Hepatocyte (in vitro differentiated cells): Measurements from ENCODE around the gene PER1. TPM values are rescaled to one million over a fixed set of nuclear protein-coding genes. Genes with fewer than 3 reads are reported as not detected.

Experiments used
- DNase-seq: peaks from one replicate; pipeline ENCODE4 v3.0.0-alpha.2; 2016; ENCODE audit warnings: low spot score
- H2AFZ ChIP-seq: fragments of 200-600 bp; sonication (generic); 2 replicates; pipeline ENCODE4 v1.6.0; 2016; ENCODE audit warnings: antibody characterized with exemption, mild to moderate bottlenecking
- H3K27ac ChIP-seq: fragments of 200-600 bp; sonication (generic); 2 replicates; pipeline ENCODE4 v1.5.1; 2016; ENCODE audit warnings: mild to moderate bottlenecking
- H3K27me3 ChIP-seq: fragments of 200-600 bp; sonication (generic); 2 replicates; pipeline ENCODE4 v1.6.1; 2016
- H3K36me3 ChIP-seq: fragments of 200-600 bp; sonication (generic); replicated peaks from 2 replicates; pipeline ENCODE4 v1.5.1; 2016; ENCODE audit warnings: low read depth; ENCODE audit not compliant: insufficient read depth
- H3K4me1 ChIP-seq: fragments of 200-600 bp; sonication (generic); 2 replicates; pipeline ENCODE4 v1.5.1; 2016; ENCODE audit warnings: mild to moderate bottlenecking, moderate library complexity; ENCODE audit not compliant: insufficient read depth
- H3K4me2 ChIP-seq: fragments of 200-600 bp; sonication (generic); 2 replicates; pipeline ENCODE4 v1.6.0; 2016
- H3K4me3 ChIP-seq: fragments of 200-600 bp; sonication (generic); 2 replicates; pipeline ENCODE4 v1.5.1; 2016; ENCODE audit warnings: mild to moderate bottlenecking
- H3K79me2 ChIP-seq: fragments of 200-600 bp; sonication (generic); 2 replicates; pipeline ENCODE4 v1.6.0; 2017; ENCODE audit warnings: mild to moderate bottlenecking
- H3K9me2 ChIP-seq: fragments of 200-600 bp; sonication (generic); replicated peaks from 2 replicates; pipeline ENCODE4 v1.6.0; 2017; ENCODE audit warnings: mild to moderate bottlenecking; ENCODE audit not compliant: insufficient read depth
- H3K9me3 ChIP-seq: fragments of 200-600 bp; sonication (generic); 2 replicates; pipeline ENCODE4 v1.5.1; 2016; ENCODE audit warnings: low read depth, mild to moderate bottlenecking
- H4K20me1 ChIP-seq: fragments of 200-600 bp; sonication (generic); 2 replicates; pipeline ENCODE4 v1.6.0; 2016; ENCODE audit warnings: mild to moderate bottlenecking; ENCODE audit not compliant: insufficient read depth, poor library complexity, severe bottlenecking
- EZH2 ChIP-seq: fragments of 200-600 bp; sonication (generic); IDR thresholded peaks from 2 replicates; pipeline ENCODE4 v1.6.1; 2016; ENCODE audit warnings: antibody characterized with exemption, mild to moderate bottlenecking, borderline replicate concordance
- EZH2phosphoT487 ChIP-seq: fragments of 200-600 bp; sonication (generic); IDR thresholded peaks from one replicate; pipeline ENCODE4 v1.6.1; 2018; ENCODE audit warnings: antibody characterized with exemption, mild to moderate bottlenecking, low read depth, moderate library complexity; ENCODE audit not compliant: unreplicated experiment, severe bottlenecking
- WGBS: methylation state at CpG from one replicate; pipeline ENCODE4 v1.1.6; 2016; ENCODE audit warnings: low lambda C conversion rate; ENCODE audit errors: missing lambda C conversion rate; 5-methylcytosine and 5-hydroxymethylcytosine counted together
- polyA plus RNA-seq: library from polyadenylated mRNA; unstranded; fragments of >200 nt; fragmentation: Nextera tagmentation; extraction: Ambion mirVana; gene quantifications from 2 replicates; pipeline ENCODE4 v1.2.1, GENCODE V29; 2016
- total RNA-seq: library from RNA; depleted of rRNA; stranded (reverse); fragments of >200 nt; gene quantifications from 2 replicates; pipeline ENCODE4 v1.2.3, GENCODE V29; 2014
- TF ChIP-seq, protein P1 (sequence below): fragments of 200-600 bp; sonication (generic); IDR thresholded peaks from 2 replicates; pipeline ENCODE4 v1.5.1; 2016; ENCODE audit warnings: antibody characterized with exemption, mild to moderate bottlenecking; ENCODE audit not compliant: poor library complexity

The PER1 gene
- total and polyA plus RNA-seq, 2 experiments from 2014 or later: 36.5 to 107 TPM

DNA sequence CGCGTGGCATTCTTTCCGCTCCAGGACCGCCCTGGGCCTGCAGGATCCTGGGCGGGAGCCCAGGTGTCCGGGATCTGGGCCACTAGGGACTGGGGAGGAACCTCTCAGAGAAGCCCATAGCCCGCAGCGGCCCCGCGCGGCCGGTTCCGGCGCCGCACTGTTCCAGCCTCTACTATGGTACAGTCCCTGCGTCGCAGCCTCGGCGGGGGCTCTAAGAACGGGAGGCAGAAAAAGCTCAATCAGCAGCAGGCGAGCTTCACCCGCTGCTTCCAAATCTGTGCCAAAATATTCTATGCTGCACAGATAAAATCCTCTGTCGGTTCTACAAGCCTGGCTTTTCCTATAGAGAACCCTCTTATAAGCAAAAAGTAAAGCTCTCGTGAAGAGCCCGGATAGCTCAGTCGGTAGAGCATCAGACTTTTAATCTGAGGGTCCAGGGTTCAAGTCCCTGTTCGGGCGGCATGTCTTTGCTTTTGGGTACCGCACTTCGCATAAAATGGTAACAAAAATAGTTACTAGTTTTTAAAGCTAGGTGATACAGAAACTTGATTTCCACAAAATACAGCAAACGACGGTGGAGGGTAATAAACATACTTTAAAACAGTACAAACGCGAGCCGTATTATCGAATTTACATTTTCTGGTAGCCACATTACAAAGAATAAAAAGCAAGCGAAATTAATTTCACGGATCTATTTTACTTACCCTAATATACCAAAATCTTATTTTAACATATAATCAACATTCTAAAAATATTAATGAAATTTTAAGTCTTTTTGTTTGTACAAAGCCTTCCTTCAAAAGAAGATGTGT is 33.2 kb downstream of the PER1 start:
- H2AFZ ChIP-seq: peak overlapping the region; percentile 14
- peaks cover 39% of the 10 kb centered on the region for H3K27me3 ChIP-seq
- H3K4me2 ChIP-seq: peak overlapping the region; percentile 88
- no peaks in the 10 kb centered on the region for H3K9me2 ChIP-seq
- peak overlapping the region; percentile 91 for H3K27ac ChIP-seq
- peaks cover 15% of the 10 kb centered on the region for H3K4me1 ChIP-seq
- 1% methylated on average over 38 of the region's 38 CpGs for WGBS
- no peaks in the 10 kb centered on the region for H4K20me1 ChIP-seq
- DNase-seq: peak; percentile 94
- no peaks in the 10 kb centered on the region for H3K36me3 ChIP-seq
- H3K4me3 ChIP-seq: peak overlapping the region; percentile 48
- H3K9me3 ChIP-seq: no peaks in the 10 kb centered on the region
- no peaks in the 10 kb centered on the region for H3K79me2 ChIP-seq
- TF ChIP-seq, protein P1, sequence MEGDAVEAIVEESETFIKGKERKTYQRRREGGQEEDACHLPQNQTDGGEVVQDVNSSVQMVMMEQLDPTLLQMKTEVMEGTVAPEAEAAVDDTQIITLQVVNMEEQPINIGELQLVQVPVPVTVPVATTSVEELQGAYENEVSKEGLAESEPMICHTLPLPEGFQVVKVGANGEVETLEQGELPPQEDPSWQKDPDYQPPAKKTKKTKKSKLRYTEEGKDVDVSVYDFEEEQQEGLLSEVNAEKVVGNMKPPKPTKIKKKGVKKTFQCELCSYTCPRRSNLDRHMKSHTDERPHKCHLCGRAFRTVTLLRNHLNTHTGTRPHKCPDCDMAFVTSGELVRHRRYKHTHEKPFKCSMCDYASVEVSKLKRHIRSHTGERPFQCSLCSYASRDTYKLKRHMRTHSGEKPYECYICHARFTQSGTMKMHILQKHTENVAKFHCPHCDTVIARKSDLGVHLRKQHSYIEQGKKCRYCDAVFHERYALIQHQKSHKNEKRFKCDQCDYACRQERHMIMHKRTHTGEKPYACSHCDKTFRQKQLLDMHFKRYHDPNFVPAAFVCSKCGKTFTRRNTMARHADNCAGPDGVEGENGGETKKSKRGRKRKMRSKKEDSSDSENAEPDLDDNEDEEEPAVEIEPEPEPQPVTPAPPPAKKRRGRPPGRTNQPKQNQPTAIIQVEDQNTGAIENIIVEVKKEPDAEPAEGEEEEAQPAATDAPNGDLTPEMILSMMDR: peak; percentile 94
- TF ChIP-seq EZH2phosphoT487 (no peak), EZH2 (no peak)

DNA sequence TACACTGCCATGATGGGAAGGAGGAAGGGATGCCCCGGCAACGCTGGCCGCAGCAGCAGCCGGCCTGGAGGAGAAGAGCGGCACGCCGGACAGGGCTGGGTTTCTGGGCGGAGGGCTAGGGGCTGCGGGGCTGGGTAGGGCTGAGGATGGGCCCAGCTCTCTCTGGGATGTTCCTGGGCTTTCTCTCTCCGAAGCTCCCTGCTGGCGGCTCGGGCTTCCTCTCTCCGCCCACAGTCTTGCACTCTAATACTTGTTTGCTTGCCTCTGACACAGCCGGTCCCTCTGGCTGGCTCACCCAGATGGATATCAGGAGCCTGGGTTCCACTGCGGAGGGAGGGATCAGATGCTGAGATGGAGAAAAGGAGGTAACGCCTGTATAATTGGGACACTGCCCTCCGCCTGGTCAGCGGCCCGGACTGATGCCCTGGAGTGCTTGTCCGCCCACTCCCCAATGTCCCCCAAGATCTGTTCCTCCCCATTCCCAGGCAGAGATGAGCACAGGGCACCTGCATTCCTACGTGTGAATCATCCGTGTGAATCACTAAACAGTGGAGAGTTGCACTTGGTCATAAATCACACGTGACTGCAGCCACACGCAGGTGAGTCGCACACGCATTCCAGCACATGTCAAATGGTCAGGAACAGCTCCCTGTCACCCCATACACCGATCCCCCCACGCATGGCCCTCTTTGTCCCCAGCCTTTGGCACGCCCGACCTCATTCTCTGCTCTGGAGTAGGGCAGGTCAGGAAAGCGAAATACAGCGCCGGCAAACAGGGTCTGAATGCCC is 34.0 kb downstream of the PER1 start, which contains the start of gene ALOXE3:
Gene ALOXE3, minus strand, starts transcription at position 535 of the 789 bp plus-strand sequence. Its CDS starts 524 bp downstream, at position 11.
- Histone ChIP-seq H3K27me3 (peaks cover 32% of the 10 kb centered on the region), H3K36me3 (no peaks in the 10 kb centered on the region), H2AFZ (peak within 1 kb of the TSS; percentile 30), H4K20me1 (no peaks in the 10 kb centered on the region), H3K4me1 (peaks cover 7% of the 10 kb centered on the region), H3K79me2 (no peaks in the 10 kb centered on the region), H3K9me3 (no peaks in the 10 kb centered on the region), H3K4me2 (peak within 1 kb of the TSS; percentile 88), H3K9me2 (no peaks in the 10 kb centered on the region), H3K27ac (peak within 1 kb of the TSS; percentile 91), H3K4me3 (peak within 1 kb of the TSS; percentile 48)
- peak; percentile 87 for DNase-seq
- WGBS: 1% methylated on average over 33 of the region's 33 CpGs
- TF ChIP-seq EZH2phosphoT487 (no peak), EZH2 (no peak)
- TF ChIP-seq, protein P1: no peak

DNA sequence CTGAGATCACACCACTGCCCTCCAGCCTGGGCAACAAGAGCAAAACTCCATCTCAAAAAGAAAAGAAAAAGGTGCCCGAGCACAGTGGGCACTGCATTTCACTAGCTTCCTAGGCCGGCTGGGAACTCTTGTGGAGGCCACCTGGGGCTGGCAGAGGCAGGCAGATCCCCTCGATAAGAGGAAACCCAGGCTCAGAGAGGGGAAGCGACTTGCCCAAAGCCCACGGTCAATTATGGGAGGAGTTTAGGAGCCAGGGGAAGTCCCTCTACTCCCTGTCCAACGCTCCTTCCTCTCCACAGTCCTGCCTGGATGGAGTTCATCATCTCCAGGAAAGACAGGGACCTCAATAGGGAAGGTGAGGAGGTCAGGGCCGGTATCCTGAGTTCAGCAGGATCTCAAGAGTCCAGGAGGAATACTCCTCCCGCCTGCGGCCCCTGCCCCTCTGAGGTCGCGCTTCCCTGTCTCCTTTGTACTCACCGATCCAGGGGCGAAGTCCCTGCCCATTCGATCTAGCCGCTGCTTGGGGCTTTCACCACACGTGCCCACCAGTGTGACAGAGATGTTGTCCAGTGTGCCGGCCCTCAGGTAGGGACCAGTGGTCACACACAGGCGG is 34.7 kb downstream of the PER1 start:
- TF ChIP-seq EZH2: no peak
- TF ChIP-seq EZH2phosphoT487: no peak
- TF ChIP-seq, protein P1: no peak
- Histone ChIP-seq H3K27me3 (peaks cover 32% of the 10 kb centered on the region), H3K9me3 (no peaks in the 10 kb centered on the region), H3K4me1 (no peaks in the 10 kb centered on the region), H4K20me1 (no peaks in the 10 kb centered on the region), H3K27ac (peak overlapping the region; percentile 91), H3K36me3 (no peaks in the 10 kb centered on the region), H3K9me2 (no peaks in the 10 kb centered on the region), H2AFZ (peak overlapping the region; percentile 30), H3K4me2 (peak overlapping the region; percentile 88), H3K79me2 (no peaks in the 10 kb centered on the region), H3K4me3 (peak overlapping the region; percentile 48)
- WGBS: 9% methylated on average over 18 of the region's 18 CpGs
- peak; percentile 42 for DNase-seq
